Stimulated activated CD4-positive, alpha-beta T cell treated with anti-CD3 and anti-CD28 coated beads, Interleukin-2, amount 100 ng/mL, for 48 hours (primary cell): Measurements from ENCODE around the gene LONP1.
A peak's percentile ranks its signal among the peaks of the same experiment; 100 is the strongest.
"Not testable (repeated sequence)": the region's sequence is repeated elsewhere in the genome, so short reads cannot be mapped to it uniquely, and the experiment has no call there.

Experiments used
- DNase-seq, 2 donors: peaks; one replicate each; pipeline ENCODE4 v3.0.0-alpha.2; 2020

The LONP1 gene

GRCh38 chr19:5691822-5692722 lies 27.9 kb downstream of the LONP1 start:
- DNase-seq: no peak

DNA sequence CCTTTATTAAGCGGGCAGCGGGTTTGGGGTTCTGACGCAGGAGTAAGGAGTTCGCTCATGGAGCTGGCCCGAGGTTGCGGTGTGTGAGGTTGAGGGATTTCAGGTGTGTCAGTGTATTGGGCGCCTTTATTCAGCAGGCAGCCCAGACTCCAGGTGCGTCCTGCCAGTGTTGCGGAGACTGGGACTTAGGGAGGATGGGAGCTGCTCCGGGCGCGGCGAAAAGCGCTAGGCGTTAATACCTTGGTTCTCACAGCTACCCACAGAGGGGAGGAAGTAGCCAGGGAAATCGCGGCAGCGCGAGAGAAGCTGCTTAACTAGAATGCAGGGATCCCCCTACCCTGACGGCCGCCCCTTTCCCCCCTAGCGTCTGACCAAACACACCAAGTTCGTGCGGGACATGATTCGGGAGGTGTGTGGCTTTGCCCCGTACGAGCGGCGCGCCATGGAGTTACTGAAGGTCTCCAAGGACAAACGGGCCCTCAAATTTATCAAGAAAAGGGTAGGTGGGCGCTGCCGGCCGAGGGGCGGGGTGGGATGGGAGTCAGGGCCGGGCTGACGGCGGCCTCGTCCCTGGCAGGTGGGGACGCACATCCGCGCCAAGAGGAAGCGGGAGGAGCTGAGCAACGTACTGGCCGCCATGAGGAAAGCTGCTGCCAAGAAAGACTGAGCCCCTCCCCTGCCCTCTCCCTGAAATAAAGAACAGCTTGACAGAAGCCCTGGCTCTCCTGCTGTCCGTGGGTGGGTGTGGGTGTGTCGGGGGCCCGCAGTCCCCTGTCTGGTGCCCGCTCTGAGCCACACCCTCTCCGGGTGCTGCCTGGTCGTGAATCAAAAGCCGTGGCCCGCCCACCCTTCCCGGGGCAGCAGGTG lies 28.8 kb downstream of the LONP1 start:
- peak; percentile 53 to 55 for DNase-seq

GRCh38 chr19:5690125-5690954 lies 29.6 kb downstream of the LONP1 start, which contains the start of gene RPL36:
TSS of gene RPL36 (plus strand) at chr19:5690295. CDS start at chr19:5690508, 213 bp downstream.
- peak; percentile 99 to 100 for DNase-seq

GRCh38 chr19:5688262-5688881 lies 31.6 kb downstream of the LONP1 start:
- DNase-seq: not testable (repeated sequence)

DNA sequence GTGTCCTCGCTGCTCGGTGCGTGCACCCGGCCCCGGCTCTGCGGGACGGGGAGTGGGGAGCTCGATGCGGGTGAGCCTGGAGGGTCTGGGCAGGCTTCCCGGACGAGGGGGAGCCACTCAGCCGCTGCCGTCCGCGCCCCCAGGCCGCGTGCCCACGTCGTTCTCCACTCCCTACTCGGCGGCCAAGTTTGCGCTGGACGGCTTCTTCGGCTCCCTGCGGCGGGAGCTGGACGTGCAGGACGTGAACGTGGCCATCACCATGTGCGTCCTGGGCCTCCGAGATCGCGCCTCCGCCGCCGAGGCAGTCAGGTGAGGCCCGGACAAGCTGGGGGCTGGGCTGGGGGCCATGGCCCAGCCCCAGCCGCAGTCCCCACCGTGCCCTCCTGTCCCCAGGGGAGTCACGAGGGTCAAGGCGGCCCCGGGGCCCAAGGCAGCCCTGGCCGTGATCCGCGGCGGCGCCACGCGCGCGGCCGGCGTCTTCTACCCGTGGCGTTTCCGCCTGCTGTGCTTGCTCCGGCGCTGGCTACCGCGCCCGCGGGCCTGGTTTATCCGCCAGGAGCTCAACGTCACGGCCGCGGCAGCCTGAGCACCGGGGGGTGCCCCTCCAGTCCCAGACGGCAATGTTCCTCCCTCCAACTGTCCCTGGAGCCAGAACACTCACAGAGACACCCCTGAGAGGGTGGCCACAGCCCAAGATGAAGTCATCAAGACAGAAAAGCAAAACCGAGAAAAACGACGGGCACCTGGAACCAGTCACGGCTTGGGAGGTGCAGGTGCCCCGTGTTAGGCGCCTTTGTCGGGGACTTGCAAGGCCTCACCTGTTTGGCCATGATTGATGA lies 32.4 kb downstream of the LONP1 start:
- DNase-seq: no peak

- peak; percentile 100 for DNase-seq
These were observed 33.1 kb downstream of the LONP1 start for GRCh38 chr19:5686647-5687359.

- no peak for DNase-seq
These were observed 33.7 kb downstream of the LONP1 start for GRCh38 chr19:5686326-5686646.

- DNase-seq: no peak
These were observed 35.1 kb downstream of the LONP1 start for GRCh38 chr19:5684694-5685430.

DNA sequence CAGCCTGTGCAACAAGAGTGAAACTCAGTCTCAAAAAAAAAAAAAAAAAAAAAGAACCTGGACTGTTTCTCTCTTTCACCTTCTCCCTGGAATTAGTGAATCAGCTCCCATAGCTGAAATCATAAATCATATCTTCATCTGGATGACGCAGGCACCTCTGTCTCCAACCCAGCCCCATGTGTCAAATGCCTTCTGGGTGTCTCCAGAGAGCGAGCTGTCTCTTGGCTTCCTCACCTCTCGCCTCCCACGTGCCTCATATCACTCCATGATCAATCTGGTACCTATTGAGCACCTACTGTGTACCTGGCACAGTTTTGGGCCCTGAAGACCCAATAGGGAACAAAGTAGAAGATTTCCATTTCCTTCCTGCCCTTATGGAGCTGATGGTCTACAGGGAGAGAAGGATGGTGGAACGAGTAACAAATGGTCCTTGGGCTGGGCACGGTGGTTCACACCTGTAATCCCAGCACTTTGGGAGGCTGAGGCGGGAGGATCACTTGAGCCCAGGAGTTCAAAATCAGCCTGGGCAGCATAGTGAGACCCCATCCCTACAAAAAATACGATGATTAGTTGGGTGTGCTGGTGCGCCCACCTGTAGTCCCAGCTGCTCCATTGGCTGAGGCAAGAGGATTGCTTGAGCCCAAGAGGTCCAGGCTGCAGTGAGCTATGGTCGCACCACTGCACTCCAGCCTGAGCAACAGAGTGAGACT lies 36.6 kb downstream of the LONP1 start:
- DNase-seq: no peak

DNA sequence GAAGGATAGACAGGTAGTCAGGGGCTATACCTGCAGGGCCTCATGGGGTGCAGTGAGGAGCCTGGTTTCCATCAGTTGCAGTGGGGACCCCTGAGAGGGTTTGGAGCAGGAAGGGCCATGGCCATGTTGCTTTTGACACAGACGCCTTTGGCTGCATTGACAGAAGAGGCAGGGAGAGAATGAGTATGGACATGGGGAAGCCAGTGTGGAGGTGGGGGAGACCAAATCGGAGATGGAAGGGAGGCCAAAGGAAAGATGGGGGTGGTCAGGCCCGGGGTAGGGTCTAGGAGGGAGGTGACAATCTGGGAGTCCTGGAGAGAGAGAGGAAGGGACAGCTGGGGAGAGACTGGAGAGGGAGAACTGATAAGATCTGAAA lies 37.9 kb downstream of the LONP1 start:
- DNase-seq: no peak

DNA sequence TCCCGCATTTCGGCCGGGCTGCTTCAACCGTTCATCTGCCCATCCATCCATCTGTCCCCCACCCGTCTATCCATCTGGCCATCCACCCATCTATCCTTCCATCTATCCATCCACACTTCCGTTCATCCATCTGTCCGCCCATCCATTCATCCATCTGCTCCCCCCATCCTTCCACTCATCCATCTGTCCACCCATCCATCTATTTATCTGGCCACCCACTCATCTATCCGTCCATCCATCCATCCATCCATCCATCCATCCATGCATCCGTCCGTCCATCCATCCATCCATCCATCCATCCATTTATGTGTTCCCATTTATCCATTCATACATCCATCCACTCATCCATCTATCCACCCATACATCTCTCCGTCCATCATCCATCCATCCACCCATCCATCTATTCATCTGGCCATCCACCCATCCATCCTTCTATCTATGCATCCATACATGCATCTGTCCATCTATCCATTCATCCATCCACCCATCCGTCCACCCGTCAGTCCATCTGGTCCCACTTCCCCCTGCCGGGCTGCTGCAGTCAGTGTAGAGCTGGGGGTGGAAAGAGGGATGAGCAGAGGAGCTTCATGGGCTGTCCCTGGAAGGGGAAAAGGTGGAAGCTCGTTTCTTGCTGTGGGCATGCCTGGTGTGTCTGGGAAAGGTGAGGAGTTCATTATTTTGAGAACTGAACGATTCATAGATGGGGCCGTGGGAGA lies 38.4 kb downstream of the LONP1 start:
- DNase-seq: no peak

DNA sequence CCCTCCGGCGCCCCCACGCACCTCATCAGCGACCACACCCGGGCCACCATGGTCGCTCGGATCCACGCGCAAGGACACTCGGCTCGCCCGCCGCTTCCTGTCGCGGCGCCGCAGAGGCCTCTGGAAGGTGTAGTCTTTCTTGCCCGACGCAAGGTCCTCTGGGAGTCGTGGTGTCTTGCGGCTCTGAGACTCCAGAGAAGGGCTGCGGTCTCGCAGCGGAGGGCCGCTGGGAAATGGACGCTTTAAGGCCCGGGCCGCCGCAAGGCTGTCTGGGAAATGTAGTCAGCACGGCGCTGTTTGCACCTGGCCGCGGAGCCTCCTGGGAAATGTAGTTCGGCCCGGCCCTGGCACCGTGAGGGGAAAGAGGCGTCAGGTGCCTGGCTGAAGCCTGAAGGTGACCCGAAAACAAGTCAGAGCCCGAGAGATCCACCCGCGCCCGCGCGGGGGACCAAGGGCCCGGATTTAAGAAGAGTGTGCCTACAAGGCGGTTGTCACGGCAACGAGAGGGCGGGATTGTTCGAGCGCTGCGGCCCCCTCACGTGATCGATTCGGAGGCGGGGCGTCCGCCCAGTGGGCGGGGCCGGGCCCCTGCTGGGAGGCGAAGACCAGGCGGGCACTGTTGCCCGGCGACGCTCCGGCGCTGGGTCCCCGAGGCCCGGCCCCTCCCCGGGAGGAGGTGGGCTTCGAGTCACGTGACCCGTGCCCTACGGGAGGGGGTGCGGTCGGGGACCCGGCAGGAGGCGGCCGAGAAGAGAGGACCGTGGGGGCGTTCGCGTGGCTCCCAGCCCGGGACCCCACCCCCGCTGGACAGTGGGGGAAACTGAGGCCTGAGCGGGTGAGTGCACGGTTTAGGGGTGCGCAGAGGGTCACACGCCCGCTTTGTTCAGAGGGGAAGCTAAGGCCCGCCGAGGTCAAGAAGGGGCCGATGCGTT lies 39.2 kb downstream of the LONP1 start, which contains the start of the genes HSD11B1L and MICOS13:
TSS of gene HSD11B1L (plus strand) at position 591 of the 932 bp plus-strand sequence. CDS start 3,806 bp downstream, outside the sequence.
TSS of gene MICOS13 (minus strand) at position 80 of the 932 bp plus-strand sequence. CDS start at position 50, 30 bp downstream.
- DNase-seq: peak; percentile 95 to 98

DNA sequence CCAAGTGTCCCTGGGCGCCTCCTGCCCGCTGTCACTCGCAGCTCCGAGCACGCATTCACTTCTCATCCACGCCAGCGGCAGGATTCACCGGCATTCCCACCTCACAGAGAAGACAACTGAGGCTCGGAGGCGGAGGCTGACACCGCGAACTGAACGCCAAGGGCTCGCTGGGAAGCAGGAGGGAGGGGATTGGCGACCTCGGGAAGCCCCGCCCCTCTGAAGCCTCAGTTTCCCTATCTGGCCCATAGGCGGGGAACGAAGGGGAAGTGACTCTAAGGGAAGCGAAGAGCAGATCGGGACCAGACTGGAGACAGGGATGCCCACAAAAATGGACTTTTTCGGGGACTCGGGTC lies 39.9 kb downstream of the LONP1 start:
- no peak for DNase-seq

DNA sequence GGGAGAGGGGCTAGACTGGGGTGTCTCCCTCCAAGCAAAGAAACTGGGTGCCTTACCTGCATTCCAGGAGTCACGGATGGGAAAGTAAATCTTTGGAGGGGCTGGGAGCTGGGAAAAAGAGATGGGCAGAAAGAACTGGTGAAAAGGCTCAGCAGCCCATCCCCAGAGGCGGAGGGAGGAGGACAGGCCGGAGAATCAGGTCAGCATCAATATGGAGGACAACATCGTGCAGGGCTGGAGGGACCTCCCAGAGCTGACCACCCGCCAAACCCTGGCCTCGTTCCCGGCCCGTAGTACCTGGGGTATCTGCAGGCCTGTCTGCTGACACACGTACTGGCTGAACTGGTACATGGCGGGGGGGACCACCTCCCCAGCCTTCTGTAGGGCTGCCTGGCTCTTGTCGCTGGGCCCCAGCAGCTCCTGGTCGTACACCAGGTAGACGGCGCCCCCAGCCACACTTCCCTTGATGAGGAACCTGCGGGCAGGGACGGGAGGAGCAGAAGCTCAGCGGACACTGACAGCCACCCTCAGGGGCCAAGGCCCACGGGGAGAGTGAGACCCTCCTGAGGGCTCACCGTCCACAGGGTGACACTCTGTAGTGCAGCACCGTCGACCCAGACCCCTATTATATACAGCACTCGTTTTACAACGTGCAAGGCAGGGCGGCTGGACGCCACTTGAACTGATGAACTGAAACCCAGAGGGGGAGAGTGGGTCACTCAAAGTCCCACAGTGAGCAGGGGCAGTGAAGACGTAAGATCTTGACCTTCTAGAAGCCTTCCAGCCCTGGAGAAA lies 40.5 kb downstream of the LONP1 start:
- no peak for DNase-seq

GRCh38 chr19:5678071-5678718 lies 41.8 kb downstream of the LONP1 start:
- no peak for DNase-seq

DNA sequence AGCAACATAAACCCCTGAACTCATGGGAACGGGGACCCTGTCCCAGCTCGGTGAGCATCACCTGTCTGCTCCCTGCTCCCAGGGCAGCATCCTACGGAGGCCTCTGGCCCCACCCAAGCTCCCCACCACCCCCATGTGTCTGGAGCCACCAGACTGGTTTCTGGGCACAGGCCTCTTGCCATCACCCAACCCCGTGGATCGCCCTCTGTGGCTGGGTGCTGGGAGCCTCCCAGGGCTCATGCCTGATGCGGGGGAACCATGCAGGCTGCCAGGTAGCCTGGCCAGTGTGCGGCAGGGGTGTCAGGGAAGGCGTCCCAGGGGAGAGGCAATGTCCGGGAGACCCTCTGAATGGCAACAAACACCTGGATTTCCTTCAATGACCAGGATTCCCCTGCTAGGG lies 42.4 kb downstream of the LONP1 start:
- DNase-seq: no peak
